Colonic mucosa (tissue), 4 donors: ENCODE results near the gene NAT16. TPM values are rescaled to one million over a fixed set of nuclear protein-coding genes. Genes with fewer than 3 reads are reported as not detected.

Experiments
- DNase-seq: peaks from one replicate; pipeline ENCODE4 v3.0.0-alpha.2; 2020
- H3K27ac ChIP-seq: fragments of 200-600 bp; one replicate; pipeline ENCODE4 v1.8.0; 2021
- H3K27me3 ChIP-seq: fragments of 200-600 bp; one replicate; pipeline ENCODE4 v1.8.0; 2021
- H3K36me3 ChIP-seq: fragments of 200-600 bp; one replicate; pipeline ENCODE4 v1.8.0; 2021
- H3K4me1 ChIP-seq: fragments of 200-600 bp; one replicate; pipeline ENCODE4 v1.8.0; 2021; ENCODE audit warnings: mild to moderate bottlenecking
- H3K4me3 ChIP-seq: fragments of 200-600 bp; one replicate; pipeline ENCODE4 v1.8.0; 2021
- H3K9ac ChIP-seq, 2 donors: one replicate each; pipeline ENCODE4 v1.7.0; 2013; ENCODE audit warnings: control low read depth in 2 of 2, low read depth in 2 of 2, low read length in 2 of 2
- H3K9me3 ChIP-seq: fragments of 200-600 bp; one replicate; pipeline ENCODE4 v1.8.0; 2021
- CTCF ChIP-seq: fragments of 200-600 bp; IDR thresholded peaks from one replicate; pipeline ENCODE4 v1.8.0; 2022; ENCODE audit warnings: antibody characterized with exemption, mild to moderate bottlenecking
- intact Hi-C: fragments of 100-400 bp; cut with DNase I; formaldehyde crosslinking; loops from one replicate; pipeline ENCODE4 v1.14.1; 2022
- total RNA-seq, 2 donors: library from RNA; stranded (reverse); fragmentation: NEBNext Ultra II Directional in 1 of 2; extraction: Animal tissue kit (Norgen Biotek cat#: 25700) in 1 of 2; gene quantifications; one replicate each; pipeline ENCODE4 v1.2.1, GENCODE V29; 2021
- donor health status: healthy.
- donor health status: DM: no; HTN: no; CAD: no.
- donor health status: DM: no; HTN: no; CAD: no.

Gene NAT16
- total RNA-seq, 2 donors from 2014 or later: not detected

DNA sequence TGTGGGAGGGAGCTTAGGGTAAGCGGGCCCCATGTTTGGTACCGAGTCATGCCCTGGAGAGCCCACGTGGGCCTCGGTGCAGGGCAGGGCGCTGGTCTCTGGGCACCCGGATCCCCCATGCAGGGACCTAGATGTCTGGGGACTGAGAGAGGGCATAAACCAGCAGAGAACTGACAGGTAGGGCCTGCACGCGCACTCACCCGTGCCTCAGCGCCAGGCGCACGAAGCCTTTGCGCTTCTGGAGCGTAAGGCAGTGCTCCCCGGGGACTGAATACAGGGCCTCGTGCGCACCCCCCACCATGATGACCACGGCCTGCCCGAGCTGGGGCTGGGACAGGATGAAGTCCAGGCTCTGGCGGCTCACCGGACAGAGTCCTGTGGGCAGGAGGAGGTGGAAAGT, 17.9 kb upstream of the NAT16 start:
- no peak for TF ChIP-seq CTCF
- intact Hi-C loops: no loop called here
- Histone ChIP-seq H3K9me3 (no peaks in the 10 kb centered on the region), H3K9ac (no peak overlapping the region), H3K4me1 (no peaks in the 10 kb centered on the region), H3K27me3 (peaks cover 8% of the 10 kb centered on the region), H3K36me3 (no peaks in the 10 kb centered on the region), H3K4me3 (no peak overlapping the region), H3K27ac (no peak overlapping the region)
- DNase-seq: no peak

GRCh38 chr7:101195884-101196283, 15.8 kb upstream of the NAT16 start:
- intact Hi-C loops: no loop called here
- no peak overlapping the region for H3K9ac ChIP-seq
- H3K27me3 ChIP-seq: no peaks in the 10 kb centered on the region
- no peaks in the 10 kb centered on the region for H3K9me3 ChIP-seq
- DNase-seq: no peak
- H3K27ac ChIP-seq: no peak overlapping the region
- H3K4me3 ChIP-seq: no peak overlapping the region
- H3K4me1 ChIP-seq: no peaks in the 10 kb centered on the region
- TF ChIP-seq CTCF: no peak
- H3K36me3 ChIP-seq: no peaks in the 10 kb centered on the region

DNA sequence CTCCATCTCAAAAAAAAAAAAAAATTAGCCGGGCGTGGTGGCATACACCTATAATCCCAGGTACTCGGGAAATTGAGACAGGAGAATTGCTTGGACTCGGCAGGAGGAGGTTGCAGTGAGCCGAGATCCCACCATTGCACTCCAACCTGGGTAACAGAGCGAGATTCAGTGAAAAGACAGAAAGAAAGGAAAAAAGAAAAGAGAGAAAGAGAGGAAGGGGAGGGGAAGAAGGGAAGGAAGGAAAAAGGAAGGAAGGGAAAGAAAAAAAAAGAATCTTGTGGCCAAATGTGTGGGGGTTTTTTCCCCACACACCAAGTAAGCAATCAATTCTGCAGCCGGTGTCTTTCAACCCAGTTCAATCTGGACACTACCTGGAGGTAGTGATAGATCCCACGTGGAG, 9.0 kb upstream of the NAT16 start:
- DNase-seq: no peak
- no peak overlapping the region for H3K9ac ChIP-seq
- H3K27ac ChIP-seq: no peak overlapping the region
- no peak for TF ChIP-seq CTCF
- intact Hi-C loops: no loop called here
- H3K4me1 ChIP-seq: peaks cover 5% of the 10 kb centered on the region
- H3K36me3 ChIP-seq: no peaks in the 10 kb centered on the region
- no peak overlapping the region for H3K4me3 ChIP-seq
- no peaks in the 10 kb centered on the region for H3K27me3 ChIP-seq
- no peaks in the 10 kb centered on the region for H3K9me3 ChIP-seq

- H3K9me3 ChIP-seq: no peaks in the 10 kb centered on the region
- H3K36me3 ChIP-seq: no peaks in the 10 kb centered on the region
- peaks cover 5% of the 10 kb centered on the region for H3K4me1 ChIP-seq
- H3K27me3 ChIP-seq: no peaks in the 10 kb centered on the region
- no peak overlapping the region for H3K27ac ChIP-seq
- H3K9ac ChIP-seq: no peak overlapping the region
- no peak for DNase-seq
- no peak for TF ChIP-seq CTCF
- no peak overlapping the region for H3K4me3 ChIP-seq
- intact Hi-C loops: no loop called here
These were observed 6.8 kb upstream of the NAT16 start for GRCh38 chr7:101186844-101187428.

GRCh38 chr7:101186194-101186593, 6.1 kb upstream of the NAT16 start:
- H3K4me3 ChIP-seq: no peak overlapping the region
- no peaks in the 10 kb centered on the region for H3K36me3 ChIP-seq
- no peak overlapping the region for H3K27ac ChIP-seq
- peaks cover 2% of the 10 kb centered on the region for H3K27me3 ChIP-seq
- TF ChIP-seq CTCF: no peak
- DNase-seq: no peak
- no peaks in the 10 kb centered on the region for H3K9me3 ChIP-seq
- no peak overlapping the region for H3K9ac ChIP-seq
- peaks cover 5% of the 10 kb centered on the region for H3K4me1 ChIP-seq
- intact Hi-C loops: no loop called here
